A549 (cell line): ENCODE measurements around the gene AUTS2. TPM values are rescaled to one million over a fixed set of nuclear protein-coding genes. Genes with fewer than 3 reads are reported as not detected.

Experiments
- ATAC-seq, 2 experiments: fragments of 200-7000 bp in 1 of 2; fragments of >200 bp in 1 of 2; cut with Nextera tagmentation in 1 of 2; cut with Tn5 transposase in 1 of 2; 3 replicates each; pipeline versions ENCODE4 v1.8.0 to v1.9.1; 2018 to 2020; ENCODE audit warnings: mild to moderate bottlenecking in 1 of 2, moderate library complexity in 1 of 2
- CTCF ChIA-PET: fragments of 300-600 bp; sonication (Branson Sonifier 250); formaldehyde crosslinking; extraction: SDS; loops from one replicate; lab custom pipeline; 2021; ENCODE audit warnings: antibody characterized with exemption, inconsistent platforms; lab: Yijun Ruan, JAX
- POLR2A ChIA-PET: fragments of 350-600 bp; formaldehyde crosslinking; extraction: SDS; loops from one replicate; lab custom pipeline; 2021; ENCODE audit warnings: antibody characterized with exemption, inconsistent platforms; lab: Yijun Ruan, JAX
- DNase-seq, 2 experiments: peaks; one replicate each; pipeline versions ENCODE4 v3.0.0 to v3.0.0-alpha.2; 2011 to 2016; ENCODE audit warnings: low read depth in 1 of 2, low spot score in 1 of 2
- FAIRE-seq: peaks from 2 replicates; lab custom pipeline; 2011; peaks lifted over from hg19 to GRCh38; lab: Jason Lieb, UNC
- H3K27ac ChIP-seq, 2 experiments: fragments of >200 bp; sonication (Bioruptor Twin); formaldehyde crosslinking; 3 replicates each; pipeline ENCODE4 v1.5.1; 2016 to 2017
- H3K4me1 ChIP-seq: fragments of >200 bp; sonication (Bioruptor Twin); formaldehyde crosslinking; 3 replicates; pipeline ENCODE4 v1.6.1; 2016
- H3K4me2 ChIP-seq: fragments of >200 bp; sonication (Bioruptor Twin); formaldehyde crosslinking; 3 replicates; pipeline ENCODE4 v1.6.1; 2016
- H3K4me3 ChIP-seq: fragments of >200 bp; sonication (Bioruptor Twin); formaldehyde crosslinking; 3 replicates; pipeline ENCODE4 v1.5.1; 2016
- H3K9me3 ChIP-seq: fragments of >200 bp; sonication (Bioruptor Twin); formaldehyde crosslinking; 3 replicates; pipeline ENCODE4 v1.6.1; 2016
- BHLHE40 ChIP-seq: IDR thresholded peaks from 2 replicates; pipeline ENCODE4 v1.6.1; 2012; ENCODE audit warnings: low read depth, low read length, inconsistent platforms
- CHD4 ChIP-seq: fragments of 200-600 bp; sonication (generic); IDR thresholded peaks from 2 replicates; pipeline ENCODE4 v1.6.1; 2016; ENCODE audit warnings: antibody characterized with exemption, mild to moderate bottlenecking, borderline replicate concordance
- ELK1 ChIP-seq: fragments of 150-350 bp; IDR thresholded peaks from 2 replicates; pipeline ENCODE4 v1.6.1; 2014; ENCODE audit warnings: low read depth, mild to moderate bottlenecking, low read length
- ESRRA ChIP-seq: fragments of 150-350 bp; IDR thresholded peaks from 2 replicates; pipeline ENCODE4 v1.6.1; 2014; ENCODE audit warnings: mild to moderate bottlenecking, low read length, borderline replicate concordance
- HOXA7 ChIP-seq: fragments of 250-450 bp; sonication (Bioruptor Pico); IDR thresholded peaks from 2 replicates; pipeline ENCODE4 v1.5.0; 2020; ENCODE audit warnings: mild to moderate bottlenecking, moderate library complexity
- NPAS2 ChIP-seq: fragments of 250-450 bp; sonication (Bioruptor Pico); IDR thresholded peaks from 2 replicates; pipeline ENCODE4 v1.8.0; 2022; ENCODE audit warnings: mild to moderate bottlenecking, moderate library complexity, borderline replicate concordance
- NR3C1 ChIP-seq: fragments of >200 bp; sonication (Bioruptor Twin); formaldehyde crosslinking; IDR thresholded peaks from 3 replicates; pipeline ENCODE4 v1.6.1; 2017
- PBX3 ChIP-seq: IDR thresholded peaks from 2 replicates; pipeline ENCODE4 v1.6.1; 2012
- RAD21 ChIP-seq, 2 experiments: fragments of >200 bp in 1 of 2; sonication (Bioruptor Twin) in 1 of 2; formaldehyde crosslinking in 1 of 2; IDR thresholded peaks in 1 of 2; conservative IDR thresholded peaks in 1 of 2; 2 replicates in 1 of 2; 3 replicates in 1 of 2; pipeline ENCODE4 v1.6.1; 2012 to 2018; ENCODE audit warnings: inconsistent platforms in 1 of 2
- RCOR1 ChIP-seq: fragments of 150-350 bp; IDR thresholded peaks from 2 replicates; pipeline ENCODE4 v1.6.1; 2014; ENCODE audit warnings: antibody characterized with exemption, low read length, low read depth
- REST ChIP-seq: fragments of 200-600 bp; sonication (generic); IDR thresholded peaks from 2 replicates; pipeline ENCODE4 v1.6.1; 2016; ENCODE audit warnings: antibody characterized with exemption, mild to moderate bottlenecking, moderate library complexity
- RFX5 ChIP-seq: fragments of 450-650 bp; IDR thresholded peaks from 2 replicates; pipeline ENCODE4 v1.7.1; 2014; ENCODE audit warnings: antibody characterized with exemption, mild to moderate bottlenecking, moderate library complexity
- ZC3H11A ChIP-seq: fragments of 450-650 bp; IDR thresholded peaks from 2 replicates; pipeline ENCODE4 v1.6.1; 2014; ENCODE audit warnings: antibody characterized with exemption, mild to moderate bottlenecking
- ZFP36 ChIP-seq: fragments of 450-650 bp; IDR thresholded peaks from 2 replicates; pipeline ENCODE4 v1.6.1; 2014; ENCODE audit warnings: borderline replicate concordance; ENCODE audit not compliant: partially characterized antibody
- ZNF302 ChIP-seq: fragments of 250-450 bp; sonication (Bioruptor Pico); IDR thresholded peaks from 2 replicates; pipeline ENCODE4 v1.9.0; 2021; ENCODE audit warnings: inconsistent platforms, mild to moderate bottlenecking, moderate library complexity
- WGBS: methylation state at CpG from one replicate; pipeline ENCODE4 v1.1.6; 2017; ENCODE audit errors: missing lambda C conversion rate; 5-methylcytosine and 5-hydroxymethylcytosine counted together
- polyA plus RNA-seq, 4 experiments: library from polyadenylated mRNA; depleted of rRNA in 3 of 4; stranded (reverse); fragments of >200 nt; fragmentation: RNase III in 1 of 4; extraction: RNeasy Plus Mini Kit Qiagen cat#74134 plus additional on column Dnase treatment in 1 of 4; gene quantifications; 2 replicates in 3 of 4; 3 replicates in 1 of 4; pipeline ENCODE4 v1.2.3, GENCODE V29; 2011 to 2017

AUTS2 gene
- polyA plus RNA-seq, 2 of the 4 experiments (the other 2 are of a cell fraction): 1.6 to 3.6 TPM

- TF ChIP-seq HOXA7 (CRISPR knock-in tag) (no peak), RFX5 (no peak), REST (no peak), NR3C1 (no peak)
Observed at GRCh38 chr7:70641882-70642281, 1043.6 kb downstream of the AUTS2 start (continued).

GRCh38 chr7:70645279-70645678, 1047.0 kb downstream of the AUTS2 start:
- DNase-seq: no peak
- no peak for ATAC-seq
- no peak overlapping the region for H3K27ac ChIP-seq
- H3K4me3 ChIP-seq: no peak overlapping the region
- no peak for TF ChIP-seq ELK1
- TF ChIP-seq NPAS2 (CRISPR knock-in tag): no peak
- TF ChIP-seq BHLHE40: no peak
- TF ChIP-seq ZNF302 (CRISPR knock-in tag): no peak
- no peak for TF ChIP-seq ZFP36
- no peak for TF ChIP-seq CHD4
- no peak overlapping the region for H3K4me2 ChIP-seq
- FAIRE-seq: no peak
- H3K4me1 ChIP-seq: no peaks in the 10 kb centered on the region
- ChIA-PET CTCF (no interaction called here), POLR2A (no interaction called here)
- H3K9me3 ChIP-seq: no peaks in the 10 kb centered on the region
- 53% methylated on average over 8 of the region's 8 CpGs for WGBS

GRCh38 chr7:70645876-70646351, 1047.6 kb downstream of the AUTS2 start:
- FAIRE-seq: no peak
- CTCF ChIA-PET: no interaction called here
- no peak overlapping the region for H3K27ac ChIP-seq
- TF ChIP-seq RAD21 (conservative IDR thresholded peaks at IDR 0.05 in 1 of 2, IDR thresholded peaks at IDR 0.05 in 1 of 2): no peak
- TF ChIP-seq RCOR1: no peak
- TF ChIP-seq ESRRA: no peak
- no peak for TF ChIP-seq PBX3
- TF ChIP-seq ZC3H11A: no peak
- TF ChIP-seq ZNF302 (CRISPR knock-in tag): no peak
- TF ChIP-seq, all 56 proteins: peak for 0
- Histone ChIP-seq H3K4me1 (no peaks in the 10 kb centered on the region), H3K9me3 (no peaks in the 10 kb centered on the region), H3K4me2 (no peak overlapping the region), H3K4me3 (no peak overlapping the region)
- DNase-seq (no peak), ATAC-seq (no peak)
- 64% methylated on average over 10 of the region's 10 CpGs for WGBS
- POLR2A ChIA-PET: no interaction called here
